ENCODE data around the gene C7orf25. TPM values are rescaled to one million over a fixed set of nuclear protein-coding genes. Genes with fewer than 3 reads are reported as not detected.

Gene C7orf25
- total RNA-seq, 4 donors from 2014 or later: 4.2 to 13.7 (median 10.0) TPM

DNA sequence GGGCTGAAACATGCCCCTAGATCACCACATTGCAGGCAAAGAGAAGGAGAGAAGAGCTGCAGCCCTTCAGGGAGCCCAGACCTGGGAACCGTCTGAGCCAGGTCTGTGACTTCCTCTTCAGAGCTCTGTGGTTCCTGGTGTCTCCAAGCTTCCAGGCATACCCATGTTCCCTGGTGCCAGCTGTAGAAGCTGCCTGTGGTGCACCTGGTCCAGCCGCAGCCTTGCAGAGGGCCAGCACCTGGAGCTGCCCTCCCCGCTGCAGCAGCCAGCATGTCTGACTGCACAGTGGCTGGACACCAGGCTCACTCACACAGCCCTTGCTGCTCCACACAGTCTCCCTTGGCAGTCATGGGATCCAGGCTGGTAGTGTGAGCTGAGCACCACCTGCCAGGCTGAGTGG is 33.6 kb downstream of the C7orf25 start:
- DNase-seq (ENCODE audit: low spot score): no peak
- ATAC-seq (ENCODE audit: low FRiP score): no peak
- TF ChIP-seq CTCF (IDR thresholded peaks at IDR 0.05): no peak

DNA sequence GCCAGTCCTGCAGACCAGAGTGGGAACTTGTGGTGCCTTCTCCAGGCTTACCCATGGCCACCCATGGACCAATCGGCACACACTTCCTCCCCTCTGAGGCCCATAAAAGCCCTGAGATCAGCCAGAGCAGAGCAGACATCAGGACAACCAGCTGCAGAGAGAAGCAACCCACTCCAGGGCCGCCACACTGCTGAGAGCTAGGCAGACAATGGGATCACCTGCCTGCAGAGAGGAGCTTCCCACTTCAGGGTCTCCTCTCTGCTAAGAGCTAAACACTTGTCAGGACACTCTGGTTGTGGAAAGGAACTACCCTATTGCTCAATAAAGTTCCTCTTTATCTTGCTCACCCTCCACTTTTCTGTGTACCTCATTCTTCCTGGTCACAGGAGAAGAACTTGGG is 34.0 kb downstream of the C7orf25 start:
- DNase-seq (ENCODE audit: low spot score) (no peak), ATAC-seq (ENCODE audit: low FRiP score) (no peak)
- TF ChIP-seq CTCF (IDR thresholded peaks at IDR 0.05): no peak

DNA sequence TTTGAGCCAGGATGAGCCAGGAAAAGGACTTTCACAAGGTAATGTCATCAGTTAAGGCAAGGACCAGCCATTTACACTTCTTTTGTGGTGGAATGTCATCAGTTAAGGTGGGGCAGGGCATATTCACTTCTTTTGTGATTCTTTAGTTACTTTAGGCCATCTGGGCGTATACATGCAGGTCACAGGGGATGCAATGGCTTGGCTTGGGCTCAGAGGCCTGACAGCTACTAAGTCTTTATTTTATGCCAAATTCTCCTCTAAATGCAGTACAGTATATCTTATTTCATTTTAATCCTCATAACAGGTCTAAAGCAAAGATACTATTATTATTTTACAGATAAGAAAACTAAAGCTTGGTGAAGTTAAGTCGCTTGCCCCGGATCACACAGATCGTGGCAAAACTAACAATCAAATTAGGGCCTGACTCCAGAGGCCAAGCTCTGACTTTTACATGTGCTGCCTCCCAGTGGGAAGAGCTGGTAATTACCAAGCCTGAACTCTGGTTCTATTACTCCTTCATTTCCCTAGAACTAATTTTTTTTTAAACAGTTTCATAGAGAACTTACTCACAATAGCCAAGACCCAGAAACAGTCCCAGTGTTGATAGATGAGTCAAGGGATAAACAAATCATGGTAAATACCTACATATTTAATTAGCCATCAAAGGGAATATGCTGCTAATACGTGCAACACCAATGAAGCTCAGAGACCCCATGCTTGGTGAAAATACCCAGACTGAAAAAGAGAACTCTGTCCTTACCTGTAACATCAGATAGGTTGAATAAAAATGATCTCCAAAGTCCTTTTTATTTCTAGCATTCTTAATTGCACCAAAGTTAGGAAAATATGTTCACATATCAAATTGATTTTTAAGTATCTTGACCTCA is 35.4 kb downstream of the C7orf25 start:
- peak in 2 of 3 donors; percentile 16 to 65 for TF ChIP-seq CTCF (IDR thresholded peaks at IDR 0.05)
- DNase-seq (ENCODE audit: low spot score) (no peak), ATAC-seq (ENCODE audit: low FRiP score) (peak; percentile 91)

DNA sequence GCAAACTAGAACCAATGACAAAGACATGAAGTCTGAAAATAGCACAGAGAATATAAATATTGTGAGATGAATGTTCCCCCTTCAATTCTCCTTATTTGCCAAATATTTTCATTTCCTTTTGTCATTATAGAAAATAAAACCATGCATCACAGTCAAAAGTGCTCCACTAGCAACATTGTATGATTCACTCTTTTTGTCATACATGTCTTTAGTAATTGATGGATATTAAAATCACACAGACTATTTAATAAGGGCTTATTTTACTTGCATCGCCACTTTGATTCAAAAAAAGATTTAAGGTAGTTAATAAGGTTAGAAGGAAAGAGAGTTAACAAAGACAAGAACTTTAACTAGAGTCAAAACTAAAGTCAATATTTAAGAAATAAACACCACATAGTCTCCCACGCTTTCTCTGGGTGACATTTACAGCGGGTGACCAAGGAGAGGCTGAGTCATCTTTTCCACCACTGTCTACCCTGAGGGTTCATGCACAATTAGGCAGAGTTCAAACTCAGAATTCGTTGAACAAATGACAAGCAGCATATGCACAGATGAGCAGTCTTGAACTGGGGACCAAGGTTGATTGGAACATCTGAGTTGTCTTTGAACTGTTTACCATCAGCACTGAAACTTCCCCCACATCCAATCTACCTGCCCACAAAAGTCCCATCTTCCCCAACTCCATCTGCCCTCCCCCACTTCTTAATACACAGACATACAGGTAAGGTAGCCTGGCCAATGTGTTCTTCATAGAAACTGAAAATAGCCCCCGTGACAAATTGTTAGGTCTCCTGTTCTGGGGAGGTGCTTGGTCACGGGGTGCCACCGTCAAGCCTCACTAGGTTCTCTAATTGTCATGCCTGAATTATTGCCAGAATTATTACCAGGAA is 42.5 kb downstream of the C7orf25 start:
- no peak for TF ChIP-seq CTCF (IDR thresholded peaks at IDR 0.05)
- no peak for ATAC-seq (ENCODE audit: low FRiP score)

DNA sequence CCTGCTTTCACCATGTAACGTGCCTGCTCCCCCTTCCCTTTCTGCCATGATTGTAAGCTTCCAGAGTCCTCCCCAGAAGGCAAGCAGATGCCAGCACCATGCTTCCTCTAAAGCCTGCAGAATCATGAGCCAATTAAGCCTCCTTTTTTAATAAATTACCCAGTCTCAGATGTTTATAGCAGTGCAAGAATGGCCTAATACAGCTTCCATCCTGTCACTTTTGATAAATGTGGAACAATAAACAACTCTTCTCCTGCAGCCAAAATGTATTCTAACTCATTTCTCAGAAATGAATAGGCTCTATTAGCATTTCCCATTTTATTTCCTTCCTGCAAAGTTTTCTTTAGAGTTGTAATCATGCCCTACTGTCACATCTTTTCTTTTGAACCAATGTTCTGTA is 43.4 kb downstream of the C7orf25 start:
- no peak for TF ChIP-seq CTCF (IDR thresholded peaks at IDR 0.05)
- DNase-seq (ENCODE audit: low spot score): no peak
- no peak for ATAC-seq (ENCODE audit: low FRiP score)

More for the DNA sequence above, 42.5 kb downstream of the C7orf25 start:
- DNase-seq (ENCODE audit: low spot score): no peak

Other genes starting within 250 kb of the C7orf25 start
- 10 to 100 TPM; 55.3 to 76.1 (median 68.9) TPM for gene PSMA2, start 20.1 kb upstream of the C7orf25 start, total RNA-seq
- 100 to 1,000 TPM in 1 of 4 donors, 10 to 100 TPM in 3; 57.6 to 131 (median 73.4) TPM for gene MRPL32, start 20.3 kb upstream of the C7orf25 start, total RNA-seq
- under 1 TPM; 0.09 to 0.32 (median 0.12) TPM for gene HECW1, start 200.6 kb upstream of the C7orf25 start, total RNA-seq